Transverse colon (tissue), 4 donors: Measurements from ENCODE around the gene THBS4. TPM values are rescaled to one million over a fixed set of nuclear protein-coding genes. Genes with fewer than 3 reads are reported as not detected.

ENCODE experiments used
- DNase-seq: peaks from one replicate; pipeline ENCODE4 v3.0.0-alpha.2; 2019
- H3K27ac ChIP-seq, 4 donors: fragments of 200-600 bp; sonication (generic); 2 replicates each; pipeline ENCODE4 v1.5.1; 2016 to 2018; ENCODE audit warnings: inconsistent platforms in 4 of 4
- H3K27me3 ChIP-seq: fragments of 200-600 bp; sonication (generic); 2 replicates; pipeline ENCODE4 v1.5.1; 2017; ENCODE audit warnings: inconsistent platforms
- H3K36me3 ChIP-seq, 4 donors: fragments of 200-600 bp; sonication (generic); 2 replicates each; pipeline ENCODE4 v1.5.1; 2017 to 2019; ENCODE audit warnings: inconsistent platforms in 4 of 4
- H3K4me1 ChIP-seq, 4 donors: fragments of 200-600 bp; sonication (generic); 2 replicates each; pipeline ENCODE4 v1.5.1; 2017 to 2020; ENCODE audit warnings: inconsistent platforms in 4 of 4
- H3K4me3 ChIP-seq, 4 donors: fragments of 200-600 bp; sonication (generic); 1 replicate in 1 of 4; 2 replicates in 3 of 4; pipeline versions ENCODE4 v1.5.1 to v1.6.1; 2017 to 2019; ENCODE audit warnings: inconsistent platforms in 4 of 4
- H3K9me3 ChIP-seq, 2 donors: fragments of 200-600 bp; sonication (generic); 2 replicates each; pipeline ENCODE4 v1.5.1; 2017 to 2019; ENCODE audit warnings: inconsistent platforms in 2 of 2
- CTCF ChIP-seq, 5 experiments: fragments of 200-600 bp in 3 of 5; fragments of 450-650 bp in 2 of 5; sonication (generic) in 3 of 5; IDR thresholded peaks; 1 replicate in 2 of 5; 2 replicates in 3 of 5; pipeline ENCODE4 v1.5.1; 2016 to 2017; ENCODE audit warnings: antibody characterized with exemption in 5 of 5, inconsistent platforms in 3 of 5, mild to moderate bottlenecking in 2 of 5, moderate library complexity in 1 of 5
- EP300 ChIP-seq: sonication (generic); formaldehyde crosslinking; IDR thresholded peaks from one replicate; pipeline ENCODE4 v1.6.1; 2017; ENCODE audit warnings: antibody characterized with exemption, low read depth
- POLR2A ChIP-seq: fragments of 450-650 bp; IDR thresholded peaks from one replicate; pipeline ENCODE4 v1.6.1; 2016; ENCODE audit warnings: antibody characterized with exemption, mild to moderate bottlenecking, moderate library complexity
- POLR2AphosphoS5 ChIP-seq, 3 donors: sonication (generic); formaldehyde crosslinking; IDR thresholded peaks; one replicate each; pipeline ENCODE4 v1.6.1; 2016; ENCODE audit warnings: antibody characterized with exemption in 3 of 3
- WGBS, 2 donors: methylation state at CpG; one replicate each; pipeline ENCODE4 v1.1.5; 2018; ENCODE audit warnings: low coverage in 1 of 2; 5-methylcytosine and 5-hydroxymethylcytosine counted together
- in situ Hi-C, 4 donors: fragments of 200-750 bp; cut with MboI; loops; one replicate each; pipeline versions ENCODE4 v1.15.0 to v1.15.1; 2017; ENCODE audit warnings: low sequenced_read_pairs in 3 of 4, low pct_ligation_motif_present in 1 of 4, low pct_unique_long_range_greater_than_20kb in 1 of 4
- intact Hi-C: fragments of 100-400 bp; cut with DNase I; formaldehyde crosslinking; loops from one replicate; pipeline ENCODE4 v1.15.1; 2023; ENCODE audit warnings: low total_unique reads
- total RNA-seq, 4 donors: library from RNA; depleted of rRNA; stranded (reverse); fragments of >200 nt; gene quantifications; one replicate each; pipeline ENCODE4 v1.1.0, GENCODE V29; 2016

Gene THBS4
- total RNA-seq, 4 donors from 2014 or later = 5.3 to 116 (median 9.1) TPM

- H3K4me3 ChIP-seq = no peak overlapping the region
- no peak for TF ChIP-seq EP300
- no peak for TF ChIP-seq POLR2A
- TF ChIP-seq POLR2AphosphoS5 (IDR thresholded peaks at IDR 0.05) = no peak
- TF ChIP-seq CTCF (IDR thresholded peaks at IDR 0.05) = no peak
- peaks cover 5% of the 10 kb centered on the region for H3K27me3 ChIP-seq
- in situ Hi-C loops = no loop called here
- H3K36me3 ChIP-seq = no peaks in the 10 kb centered on the region
- no peak overlapping the region for H3K27ac ChIP-seq
- no peak for DNase-seq
- H3K4me1 ChIP-seq = no peaks in the 10 kb centered on the region
- H3K9me3 ChIP-seq = no peaks in the 10 kb centered on the region
- intact Hi-C loops = no loop called here
These were observed 13.1 kb downstream of the THBS4 start for GRCh38 chr5:80048084-80048780.

GRCh38 chr5:80052464-80052863 is 17.3 kb downstream of the THBS4 start:
- WGBS, 2 donors = 79 to 90% methylated on average over 7 to 8 of the region's 8 CpGs
- Histone ChIP-seq H3K4me1 (no peaks in the 10 kb centered on the region), H3K9me3 (no peaks in the 10 kb centered on the region)

GRCh38 chr5:80054682-80055081 is 19.5 kb downstream of the THBS4 start:
- in situ Hi-C loops = no loop called here
- TF ChIP-seq EP300 (no peak), POLR2A (no peak), POLR2AphosphoS5 (IDR thresholded peaks at IDR 0.05) (no peak), CTCF (IDR thresholded peaks at IDR 0.05) (no peak)
- 83 to 88% methylated on average over 2 to 5 of the region's 5 CpGs for WGBS, 2 donors

More at GRCh38 chr5:80052464-80052863, 17.3 kb downstream of the THBS4 start:
- H3K27me3 ChIP-seq = no peaks in the 10 kb centered on the region
- no peak for DNase-seq
- no peaks in the 10 kb centered on the region for H3K36me3 ChIP-seq
- H3K4me3 ChIP-seq = no peak overlapping the region
- intact Hi-C loops (no loop called here), in situ Hi-C loops (no loop called here)
- TF ChIP-seq POLR2A (no peak), POLR2AphosphoS5 (IDR thresholded peaks at IDR 0.05) (no peak), CTCF (IDR thresholded peaks at IDR 0.05) (no peak), EP300 (no peak)
- H3K27ac ChIP-seq = no peak overlapping the region

GRCh38 chr5:80055491-80056170 is 20.5 kb downstream of the THBS4 start:
- no peak for DNase-seq
- 73 to 86% methylated on average over 7 to 11 of the region's 11 CpGs for WGBS, 2 donors
- intact Hi-C loops = no loop called here
- no peak overlapping the region for H3K4me3 ChIP-seq
- H3K4me1 ChIP-seq = no peaks in the 10 kb centered on the region
- no peaks in the 10 kb centered on the region for H3K36me3 ChIP-seq
- TF ChIP-seq POLR2AphosphoS5 (IDR thresholded peaks at IDR 0.05) = no peak
- TF ChIP-seq EP300 = no peak
- no peak for TF ChIP-seq POLR2A
- TF ChIP-seq CTCF (IDR thresholded peaks at IDR 0.05) = no peak
- in situ Hi-C loops = no loop called here
- no peaks in the 10 kb centered on the region for H3K9me3 ChIP-seq
- H3K27me3 ChIP-seq = no peaks in the 10 kb centered on the region
- H3K27ac ChIP-seq = no peak overlapping the region

More at GRCh38 chr5:80054682-80055081, 19.5 kb downstream of the THBS4 start:
- intact Hi-C loops = no loop called here
- no peak overlapping the region for H3K27ac ChIP-seq
- H3K36me3 ChIP-seq = no peaks in the 10 kb centered on the region
- no peak for DNase-seq
- no peaks in the 10 kb centered on the region for H3K27me3 ChIP-seq
- no peaks in the 10 kb centered on the region for H3K4me1 ChIP-seq
- no peak overlapping the region for H3K4me3 ChIP-seq
- no peaks in the 10 kb centered on the region for H3K9me3 ChIP-seq
